GM23248 (cell line): ENCODE measurements around the gene TOX2.

Experiments used
- EZH2 ChIP-seq: fragments of 200-600 bp; sonication (generic); IDR thresholded peaks from 2 replicates; pipeline ENCODE4 v1.6.1; 2018; ENCODE audit warnings: antibody characterized with exemption, mild to moderate bottlenecking; ENCODE audit not compliant: insufficient read depth, poor library complexity, severe bottlenecking
- EZH2phosphoT487 ChIP-seq: fragments of 200-600 bp; sonication (generic); IDR thresholded peaks from 2 replicates; pipeline ENCODE4 v1.6.1; 2018; ENCODE audit warnings: antibody characterized with exemption, moderate library complexity, mild to moderate bottlenecking, low read depth; ENCODE audit not compliant: insufficient read depth

DNA sequence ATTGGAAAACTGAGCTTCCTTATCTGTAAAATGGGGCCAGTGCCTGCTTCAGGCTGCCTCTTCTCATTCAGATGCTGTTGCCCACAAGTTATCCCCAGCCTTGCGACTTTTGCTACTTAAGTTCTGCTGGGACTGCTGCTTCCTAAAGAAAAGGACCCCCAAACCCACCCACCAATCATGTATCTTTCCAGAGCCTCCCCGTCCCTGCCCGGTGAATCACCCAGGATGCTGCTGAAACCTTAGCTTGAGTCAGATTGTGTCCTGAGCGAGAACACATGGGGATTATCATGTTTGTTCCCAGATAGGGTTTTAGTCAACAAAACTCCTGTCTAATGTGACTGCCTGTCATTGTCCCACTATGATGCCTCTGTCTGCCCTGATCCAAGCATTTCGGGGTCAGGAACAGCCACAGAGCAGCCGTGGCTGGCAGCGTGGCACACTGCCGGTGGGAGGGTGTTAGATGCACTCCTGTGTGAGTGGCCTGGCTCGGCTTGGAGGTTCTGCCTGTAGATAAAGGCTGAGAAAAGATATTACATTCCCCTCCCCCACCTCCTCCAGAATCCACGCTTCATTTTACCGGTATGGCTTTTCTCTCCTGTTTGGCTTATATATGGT lies 79.9 kb downstream of the TOX2 start:
- TF ChIP-seq EZH2 (no peak), EZH2phosphoT487 (no peak)
